EH (cell line): ENCODE measurements around the gene FER.
"Not testable (repeated sequence)": the region's sequence is repeated elsewhere in the genome, so short reads cannot be mapped to it uniquely, and the experiment has no call there.

Source experiments
- DNase-seq: peaks from one replicate; pipeline ENCODE4 v3.0.0-alpha.2; 2015; ENCODE audit warnings: low read depth

Gene FER

GRCh38 chr5:108798513-108799265 is 51.0 kb downstream of the FER start:
- peak; percentile 25 for DNase-seq

- DNase-seq = no peak
These were observed 53.6 kb downstream of the FER start for GRCh38 chr5:108801301-108801700.

GRCh38 chr5:108801776-108802175 is 54.1 kb downstream of the FER start:
- peak; percentile 91 for DNase-seq

GRCh38 chr5:108810717-108811116 is 63.0 kb downstream of the FER start:
- DNase-seq = no peak

- DNase-seq = no peak
These were observed 66.0 kb downstream of the FER start for GRCh38 chr5:108813673-108814072.

GRCh38 chr5:108814551-108814950 is 66.9 kb downstream of the FER start:
- no peak for DNase-seq

GRCh38 chr5:108818613-108819272 is 71.0 kb downstream of the FER start:
- DNase-seq = peak; percentile 66

GRCh38 chr5:108820983-108821382 is 73.3 kb downstream of the FER start:
- no peak for DNase-seq

GRCh38 chr5:108822211-108822947 is 74.7 kb downstream of the FER start:
- DNase-seq = no peak

GRCh38 chr5:108827131-108827530 is 79.4 kb downstream of the FER start:
- no peak for DNase-seq

- DNase-seq = no peak
These were observed 83.1 kb downstream of the FER start for GRCh38 chr5:108830705-108831276.

GRCh38 chr5:108836492-108836891 is 88.8 kb downstream of the FER start:
- DNase-seq = no peak

- DNase-seq = not testable (repeated sequence)
These were observed 94.7 kb downstream of the FER start for GRCh38 chr5:108842260-108842941.

- not testable (repeated sequence) for DNase-seq
These were observed 103.4 kb downstream of the FER start for GRCh38 chr5:108851129-108851528.

- no peak for DNase-seq
These were observed 110.2 kb downstream of the FER start for GRCh38 chr5:108857905-108858304.

GRCh38 chr5:108858959-108859358 is 111.3 kb downstream of the FER start:
- DNase-seq = peak; percentile 18

GRCh38 chr5:108862211-108862610 is 114.5 kb downstream of the FER start:
- DNase-seq = no peak

- not testable (repeated sequence) for DNase-seq
These were observed 118.4 kb downstream of the FER start for GRCh38 chr5:108866097-108866496.

GRCh38 chr5:108867656-108868055 is 120.0 kb downstream of the FER start:
- DNase-seq = no peak

GRCh38 chr5:108869066-108869465 is 121.4 kb downstream of the FER start:
- no peak for DNase-seq

- DNase-seq = no peak
These were observed 128.8 kb downstream of the FER start for GRCh38 chr5:108876451-108876850.

- no peak for DNase-seq
These were observed 131.1 kb downstream of the FER start for GRCh38 chr5:108878756-108879155.
